HG03439 (cell line): ENCODE data around the gene PSIP1.

Experiments
- ATAC-seq: cut with Tn5 transposase; IDR thresholded peaks from one replicate; pipeline ENCODE4 v1.9.1; 2021; ENCODE audit warnings: mild to moderate bottlenecking, moderate library complexity; ENCODE audit not compliant: unreplicated experiment

PSIP1 gene

GRCh38 chr9:15509931-15510788 is 610 bp downstream of the PSIP1 start:
- peak; percentile 53 for ATAC-seq

DNA sequence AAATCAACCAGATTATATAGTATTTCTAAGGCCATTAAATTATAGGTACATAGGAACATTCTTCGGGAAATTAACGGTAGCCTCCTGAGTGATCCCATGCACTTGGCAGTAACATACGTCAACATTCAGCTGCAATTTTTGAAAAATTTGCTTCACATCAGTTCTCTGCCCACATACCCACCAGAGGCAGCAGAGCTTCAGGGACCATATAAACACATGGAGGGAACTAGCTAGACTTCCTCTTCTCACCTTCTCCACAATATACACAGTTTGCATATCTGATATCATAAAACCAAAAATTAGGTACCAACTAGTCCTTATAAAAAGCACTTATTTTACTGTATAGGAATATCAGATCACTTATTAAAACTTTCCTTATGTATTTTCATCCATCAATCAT is 4.8 kb downstream of the PSIP1 start:
- no peak for ATAC-seq

- ATAC-seq = no peak
These were observed 9.0 kb downstream of the PSIP1 start for GRCh38 chr9:15501803-15502202.

DNA sequence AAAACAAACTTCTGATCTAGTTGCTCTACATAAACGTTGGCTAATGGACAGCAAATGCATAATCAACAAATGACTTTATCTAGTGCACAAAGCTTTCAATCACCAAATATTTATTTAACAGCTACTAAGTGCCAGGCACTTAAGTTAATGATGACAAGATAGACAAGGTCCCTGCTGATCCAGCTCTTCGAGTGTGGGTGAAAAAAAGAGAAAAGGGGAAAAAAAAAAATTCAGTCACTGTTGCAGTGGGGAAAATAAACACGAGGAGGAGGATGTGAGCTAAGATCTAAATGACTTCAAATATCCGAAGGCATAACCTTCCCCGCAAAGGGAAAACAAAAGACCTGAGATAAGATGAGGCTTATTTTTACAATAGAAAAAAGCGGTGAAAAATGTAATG is 9.6 kb downstream of the PSIP1 start:
- no peak for ATAC-seq

GRCh38 chr9:15499139-15499538 is 11.6 kb downstream of the PSIP1 start:
- no peak for ATAC-seq

GRCh38 chr9:15498246-15498995 is 12.3 kb downstream of the PSIP1 start:
- ATAC-seq = no peak

GRCh38 chr9:15492485-15493150 is 18.2 kb downstream of the PSIP1 start:
- no peak for ATAC-seq

GRCh38 chr9:15491950-15492349 is 18.8 kb downstream of the PSIP1 start:
- no peak for ATAC-seq

DNA sequence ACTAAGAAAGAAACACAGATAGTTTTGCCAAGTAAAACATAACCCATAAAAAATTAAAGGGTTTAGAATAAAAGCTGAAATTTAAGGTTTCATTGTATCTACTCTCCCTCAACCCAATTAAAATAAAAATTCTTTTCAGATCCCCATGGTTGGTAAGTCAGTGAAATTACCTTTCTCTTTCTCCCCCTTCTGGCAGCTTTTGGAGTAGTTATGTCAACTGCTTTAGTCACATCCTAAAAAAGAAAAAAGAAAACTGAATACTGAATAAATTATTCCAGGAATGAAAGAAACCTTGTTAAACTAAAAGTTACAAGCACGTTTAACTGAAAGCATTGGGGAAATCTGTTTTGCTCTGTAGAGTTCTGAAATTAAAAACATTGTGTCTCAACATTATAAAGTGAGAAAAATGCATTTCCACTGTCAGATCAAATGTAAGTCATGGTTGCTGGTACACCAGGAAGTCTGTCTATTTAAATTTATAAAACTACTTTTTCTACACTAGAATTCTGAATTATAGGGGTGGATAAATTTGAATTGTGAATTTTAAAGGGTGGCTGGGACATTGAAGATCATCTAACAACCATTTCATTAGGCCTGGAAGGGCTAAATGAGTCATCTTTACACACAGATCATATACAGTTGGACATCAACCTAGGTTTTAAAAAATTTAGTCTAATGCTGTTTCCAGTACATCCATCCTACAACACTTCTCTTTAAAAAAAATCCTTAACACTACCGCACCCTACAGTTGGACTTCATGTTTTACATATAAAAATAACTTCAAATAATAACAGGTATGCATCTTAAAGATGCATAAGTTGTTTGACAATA is 24.7 kb downstream of the PSIP1 start:
- no peak for ATAC-seq

DNA sequence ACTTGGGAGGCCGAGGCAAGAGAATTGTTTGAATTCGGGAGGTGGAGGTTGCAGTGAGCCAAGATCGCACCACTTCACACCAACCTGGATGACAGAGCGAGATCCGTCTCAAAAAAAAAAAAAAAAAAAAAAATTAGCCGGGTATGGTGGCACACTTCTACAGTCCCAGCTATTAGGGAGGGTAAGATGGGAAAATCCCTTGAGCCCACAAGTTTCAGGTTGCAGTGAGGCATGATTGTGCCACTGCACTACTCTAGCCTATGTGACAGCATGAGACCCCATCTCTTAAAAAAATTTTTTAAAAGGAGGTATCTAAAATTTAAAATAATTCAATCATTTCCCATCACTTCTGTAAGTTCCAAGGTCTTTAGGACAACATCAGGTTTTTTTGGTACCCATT is 26.0 kb downstream of the PSIP1 start:
- no peak for ATAC-seq

DNA sequence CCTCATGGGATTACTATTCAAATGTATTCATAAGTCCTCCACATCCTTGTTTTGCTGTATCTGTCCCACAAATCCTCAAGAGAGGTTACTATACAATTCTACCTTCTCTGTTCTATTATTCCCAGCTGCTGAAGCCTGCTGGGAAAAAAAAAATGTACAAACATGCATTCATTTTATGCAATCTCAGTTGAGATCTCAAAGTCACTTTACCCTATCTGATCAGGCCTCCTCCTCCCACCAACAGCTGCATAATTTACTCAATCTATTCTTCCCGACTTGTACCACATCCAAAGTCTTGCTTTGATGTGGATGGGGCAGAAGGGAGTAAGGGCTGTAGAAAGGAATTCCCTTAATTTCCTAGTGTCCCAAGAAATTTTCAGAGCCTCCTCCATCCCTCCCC is 28.6 kb downstream of the PSIP1 start:
- no peak for ATAC-seq

DNA sequence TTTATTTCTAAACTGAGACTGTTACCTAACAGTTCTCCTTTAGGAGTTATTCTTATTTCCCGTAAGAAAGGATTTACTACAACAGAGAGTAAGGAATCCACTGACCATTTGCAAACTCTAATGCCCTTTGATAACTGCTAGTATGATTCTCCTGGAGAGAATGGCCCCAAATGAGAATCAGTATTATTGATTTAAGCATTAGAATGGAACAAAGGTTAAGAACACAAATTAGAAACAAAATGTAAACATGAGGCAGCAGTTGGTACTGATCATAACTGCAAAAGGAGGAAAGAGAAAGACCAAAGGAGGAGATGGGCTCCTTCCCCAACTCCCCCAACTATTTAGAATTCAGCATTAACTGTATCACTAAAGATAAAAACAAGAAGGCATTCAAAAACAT is 30.7 kb downstream of the PSIP1 start:
- no peak for ATAC-seq

GRCh38 chr9:15475923-15476536 is 34.7 kb downstream of the PSIP1 start:
- peak; percentile 71 for ATAC-seq

- ATAC-seq = no peak
These were observed 40.9 kb downstream of the PSIP1 start for GRCh38 chr9:15469862-15470261.

DNA sequence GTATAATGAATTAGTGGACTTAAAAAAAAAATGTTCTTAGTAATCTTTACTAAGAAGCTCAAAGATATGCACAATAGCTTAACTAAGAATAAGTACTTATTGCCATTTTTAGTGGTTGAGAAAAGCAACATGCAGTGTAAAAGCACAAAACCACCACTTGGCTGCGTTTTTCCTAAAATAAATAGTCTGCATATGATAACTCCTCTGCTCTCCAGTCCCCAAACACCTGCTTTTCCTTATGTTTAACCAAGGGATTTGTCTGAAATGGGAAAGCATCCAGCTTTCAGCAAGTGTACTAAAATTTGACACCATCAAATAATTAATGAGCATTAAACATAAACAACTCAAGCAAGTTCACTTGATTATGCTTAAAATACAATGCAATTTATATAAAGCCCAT is 41.4 kb downstream of the PSIP1 start:
- no peak for ATAC-seq

- ATAC-seq = no peak
These were observed 42.6 kb downstream of the PSIP1 start for GRCh38 chr9:15468145-15468544.

DNA sequence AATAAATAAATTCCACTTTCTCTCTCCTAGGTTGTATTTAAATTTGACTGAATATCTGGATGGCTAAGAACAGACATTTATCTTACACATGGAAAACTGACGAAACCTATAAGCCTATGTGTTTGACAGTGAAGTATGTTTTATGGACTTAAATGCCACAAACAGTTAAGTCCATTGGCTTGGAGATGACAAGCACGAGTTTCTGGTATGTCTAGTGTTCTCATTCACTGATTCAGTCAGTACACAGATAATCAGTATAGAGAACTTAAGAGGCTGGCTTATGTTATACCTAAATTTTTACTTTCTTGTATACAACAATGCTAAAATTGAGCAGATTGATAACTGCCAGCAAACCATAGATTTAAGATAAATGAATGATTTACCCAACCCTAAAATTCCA is 49.2 kb downstream of the PSIP1 start:
- ATAC-seq = no peak

- ATAC-seq = no peak
These were observed 49.7 kb downstream of the PSIP1 start for GRCh38 chr9:15461056-15461455.

- ATAC-seq = no peak
These were observed 56.8 kb downstream of the PSIP1 start for GRCh38 chr9:15453956-15454355.

GRCh38 chr9:15444141-15444540 is 66.6 kb downstream of the PSIP1 start:
- no peak for ATAC-seq
